Prostate gland (tissue), 2 donors: Measurements from ENCODE around the gene WRAP53.

ENCODE experiments used
- POLR2AphosphoS5 ChIP-seq: sonication (generic); formaldehyde crosslinking; IDR thresholded peaks from one replicate; pipeline ENCODE4 v1.6.1; 2017; ENCODE audit warnings: antibody characterized with exemption
- TF ChIP-seq, protein P1 (sequence below), 4 experiments: fragments of 200-600 bp in 2 of 4; fragments of 450-650 bp in 2 of 4; sonication (generic) in 2 of 4; IDR thresholded peaks; 1 replicate in 3 of 4; 2 replicates in 1 of 4; pipeline ENCODE4 v1.5.1; 2016 to 2019; ENCODE audit warnings: antibody characterized with exemption in 4 of 4, mild to moderate bottlenecking in 2 of 4, moderate library complexity in 2 of 4

DNA sequence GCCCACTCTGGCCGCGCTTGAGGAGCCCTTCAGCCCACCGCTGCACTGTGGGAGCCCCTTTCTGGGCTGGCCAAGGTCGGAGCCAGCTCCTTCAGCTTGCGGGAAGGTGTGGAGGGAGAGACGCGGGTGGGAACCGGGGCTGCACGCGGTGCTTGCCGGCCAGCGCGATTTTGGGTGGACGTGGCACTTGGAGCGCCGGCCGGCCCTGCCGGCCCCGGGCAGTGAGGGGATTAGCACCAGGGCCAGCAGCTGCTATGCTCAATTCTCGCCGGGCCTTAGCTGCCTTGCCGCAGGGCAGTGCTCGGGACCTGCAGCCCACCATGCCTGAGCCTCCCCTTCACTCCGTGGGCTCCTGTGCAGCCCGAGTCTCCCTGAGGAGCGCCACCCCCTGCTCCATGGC lies 47.5 kb upstream of the WRAP53 start:
- TF ChIP-seq, protein P1, sequence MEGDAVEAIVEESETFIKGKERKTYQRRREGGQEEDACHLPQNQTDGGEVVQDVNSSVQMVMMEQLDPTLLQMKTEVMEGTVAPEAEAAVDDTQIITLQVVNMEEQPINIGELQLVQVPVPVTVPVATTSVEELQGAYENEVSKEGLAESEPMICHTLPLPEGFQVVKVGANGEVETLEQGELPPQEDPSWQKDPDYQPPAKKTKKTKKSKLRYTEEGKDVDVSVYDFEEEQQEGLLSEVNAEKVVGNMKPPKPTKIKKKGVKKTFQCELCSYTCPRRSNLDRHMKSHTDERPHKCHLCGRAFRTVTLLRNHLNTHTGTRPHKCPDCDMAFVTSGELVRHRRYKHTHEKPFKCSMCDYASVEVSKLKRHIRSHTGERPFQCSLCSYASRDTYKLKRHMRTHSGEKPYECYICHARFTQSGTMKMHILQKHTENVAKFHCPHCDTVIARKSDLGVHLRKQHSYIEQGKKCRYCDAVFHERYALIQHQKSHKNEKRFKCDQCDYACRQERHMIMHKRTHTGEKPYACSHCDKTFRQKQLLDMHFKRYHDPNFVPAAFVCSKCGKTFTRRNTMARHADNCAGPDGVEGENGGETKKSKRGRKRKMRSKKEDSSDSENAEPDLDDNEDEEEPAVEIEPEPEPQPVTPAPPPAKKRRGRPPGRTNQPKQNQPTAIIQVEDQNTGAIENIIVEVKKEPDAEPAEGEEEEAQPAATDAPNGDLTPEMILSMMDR (IDR thresholded peaks at IDR 0.05): no peak
- no peak for TF ChIP-seq POLR2AphosphoS5
